MM.1S (cell line): ENCODE measurements around the gene SUCO.

ENCODE experiments used
- DNase-seq: peaks from one replicate; pipeline ENCODE4 v3.0.0-alpha.2; 2015
- H2AFZ ChIP-seq: fragments of 300-600 bp; sonication (generic); 2 replicates; pipeline ENCODE4 v1.6.0; 2016; ENCODE audit warnings: antibody characterized with exemption, low read length
- H3F3A ChIP-seq: fragments of 300-600 bp; sonication (generic); 2 replicates; pipeline ENCODE4 v1.6.1; 2016; ENCODE audit warnings: mild to moderate bottlenecking, antibody characterized with exemption, low read length, moderate library complexity, mixed read lengths; ENCODE audit not compliant: insufficient read depth
- H3K27ac ChIP-seq: fragments of 300-600 bp; sonication (generic); 2 replicates; pipeline ENCODE4 v1.5.1; 2016; ENCODE audit warnings: mild to moderate bottlenecking, low read length
- H3K27me3 ChIP-seq: fragments of 300-600 bp; sonication (generic); replicated peaks from 2 replicates; pipeline ENCODE4 v1.6.0; 2016; ENCODE audit warnings: low read length; ENCODE audit not compliant: insufficient read depth
- H3K36me3 ChIP-seq: fragments of 300-600 bp; sonication (generic); replicated peaks from 2 replicates; pipeline ENCODE4 v1.6.1; 2016; ENCODE audit warnings: mild to moderate bottlenecking, low read length, mixed read lengths; ENCODE audit not compliant: insufficient read depth
- H3K4me1 ChIP-seq: fragments of 300-600 bp; sonication (generic); 2 replicates; pipeline ENCODE4 v1.6.1; 2016; ENCODE audit warnings: low read length, mixed read lengths
- H3K4me2 ChIP-seq: fragments of 300-600 bp; sonication (generic); 2 replicates; pipeline ENCODE4 v1.6.0; 2016; ENCODE audit warnings: low read depth, low read length
- H3K4me3 ChIP-seq: fragments of 300-600 bp; sonication (generic); 2 replicates; pipeline ENCODE4 v1.5.1; 2016; ENCODE audit warnings: low read length, mixed read lengths
- H3K79me2 ChIP-seq: fragments of 300-600 bp; sonication (generic); 2 replicates; pipeline ENCODE4 v1.6.1; 2016; ENCODE audit warnings: mixed run types, low read length, mixed read lengths
- H3K9ac ChIP-seq: fragments of 300-600 bp; sonication (generic); 2 replicates; pipeline ENCODE4 v1.6.1; 2016; ENCODE audit warnings: low read length, mixed read lengths
- H3K9me2 ChIP-seq: fragments of 300-600 bp; sonication (generic); replicated peaks from 2 replicates; pipeline ENCODE4 v1.6.1; 2016; ENCODE audit warnings: mild to moderate bottlenecking, low read length, mixed read lengths; ENCODE audit not compliant: insufficient read depth
- H3K9me3 ChIP-seq: fragments of 300-600 bp; sonication (generic); replicated peaks from 2 replicates; pipeline ENCODE4 v1.6.1; 2016; ENCODE audit warnings: mild to moderate bottlenecking, low read length, mixed read lengths; ENCODE audit not compliant: insufficient read depth
- H4K20me1 ChIP-seq: fragments of 300-600 bp; sonication (generic); 2 replicates; pipeline ENCODE4 v1.6.1; 2016; ENCODE audit warnings: mild to moderate bottlenecking, low read length, moderate library complexity, mixed read lengths; ENCODE audit not compliant: insufficient read depth
- CTCF ChIP-seq: fragments of 300-600 bp; sonication (generic); IDR thresholded peaks from 2 replicates; pipeline ENCODE4 v1.5.1; 2016; ENCODE audit warnings: antibody characterized with exemption, low read length, mixed read lengths
- EZH2 ChIP-seq: fragments of 300-600 bp; sonication (generic); optimal IDR thresholded peaks from 2 replicates; pipeline ENCODE3; 2017; ENCODE audit warnings: low read depth, mild to moderate bottlenecking, antibody characterized with exemption, low read length, mixed read lengths
- EZH2phosphoT487 ChIP-seq: fragments of 300-600 bp; sonication (generic); IDR thresholded peaks from 2 replicates; pipeline ENCODE4 v1.6.1; 2018; ENCODE audit warnings: antibody characterized with exemption, low read length

The SUCO gene

DNA sequence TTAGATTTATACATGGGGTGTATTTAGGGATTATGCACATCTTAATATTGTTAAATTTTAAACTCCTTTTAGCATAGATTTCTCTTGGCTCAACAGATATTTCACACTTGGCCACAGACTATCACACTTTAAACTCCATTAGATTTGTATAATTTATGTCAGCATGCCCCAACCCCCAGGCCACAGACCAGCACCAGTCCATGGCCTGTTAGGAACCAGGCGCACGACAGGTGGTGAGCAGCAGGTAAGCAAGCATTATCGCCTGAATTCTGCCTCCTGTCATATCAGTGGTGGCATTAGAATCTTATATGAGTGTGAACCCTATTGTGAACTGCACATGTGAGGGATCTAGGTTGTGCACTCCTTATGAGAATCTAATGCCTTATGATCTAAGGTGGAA lies 34.8 kb downstream of the SUCO start:
- H3F3A ChIP-seq, result no peaks in the 10 kb centered on the region
- no peaks in the 10 kb centered on the region; the same call in 1 of the 2 replicates for H3K36me3 ChIP-seq
- no peak for DNase-seq
- no peaks in the 10 kb centered on the region for H3K9me3 ChIP-seq
- no peak overlapping the region for H3K4me2 ChIP-seq
- no peak overlapping the region for H3K4me3 ChIP-seq
- H2AFZ ChIP-seq, result no peak overlapping the region
- no peaks in the 10 kb centered on the region for H3K9me2 ChIP-seq
- H3K27ac ChIP-seq, result no peak overlapping the region
- no peaks in the 10 kb centered on the region for H3K27me3 ChIP-seq
- H3K4me1 ChIP-seq, result no peaks in the 10 kb centered on the region
- no peaks in the 10 kb centered on the region for H3K79me2 ChIP-seq
- TF ChIP-seq EZH2phosphoT487 (no peak), CTCF (no peak), EZH2 (no peak)
- no peaks in the 10 kb centered on the region for H4K20me1 ChIP-seq
- H3K9ac ChIP-seq, result no peak overlapping the region

DNA sequence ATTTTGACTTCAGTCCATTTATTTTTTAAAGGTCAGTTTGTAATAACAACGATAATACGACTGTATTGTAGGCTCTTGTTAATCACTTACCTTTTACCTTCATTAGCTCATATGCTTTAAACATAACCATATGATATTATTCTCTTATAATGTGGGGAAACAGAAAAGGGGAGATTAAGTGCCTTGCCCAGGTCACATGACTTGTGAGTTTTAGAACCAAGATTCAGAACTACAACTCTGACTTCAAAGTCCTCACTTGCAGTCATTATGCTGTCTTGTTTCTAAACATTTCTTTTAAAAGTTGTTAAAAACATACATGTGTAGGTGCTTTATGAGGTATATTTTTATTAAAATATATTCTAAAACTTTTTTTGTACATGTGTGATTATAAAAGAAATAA lies 41.1 kb downstream of the SUCO start:
- TF ChIP-seq CTCF (no peak), EZH2phosphoT487 (no peak), EZH2 (no peak)
- Histone ChIP-seq H3K9me3 (no peaks in the 10 kb centered on the region), H3K27ac (no peak overlapping the region), H3K9me2 (no peaks in the 10 kb centered on the region), H4K20me1 (no peaks in the 10 kb centered on the region), H3K4me2 (no peak overlapping the region), H3K9ac (no peak overlapping the region), H3K27me3 (no peaks in the 10 kb centered on the region), H3K79me2 (no peaks in the 10 kb centered on the region), H3K4me3 (no peak overlapping the region), H2AFZ (no peak overlapping the region), H3K4me1 (no peaks in the 10 kb centered on the region), H3F3A (no peaks in the 10 kb centered on the region), H3K36me3 (no peaks in the 10 kb centered on the region; the same call in 1 of the 2 replicates)
- DNase-seq, result no peak

DNA sequence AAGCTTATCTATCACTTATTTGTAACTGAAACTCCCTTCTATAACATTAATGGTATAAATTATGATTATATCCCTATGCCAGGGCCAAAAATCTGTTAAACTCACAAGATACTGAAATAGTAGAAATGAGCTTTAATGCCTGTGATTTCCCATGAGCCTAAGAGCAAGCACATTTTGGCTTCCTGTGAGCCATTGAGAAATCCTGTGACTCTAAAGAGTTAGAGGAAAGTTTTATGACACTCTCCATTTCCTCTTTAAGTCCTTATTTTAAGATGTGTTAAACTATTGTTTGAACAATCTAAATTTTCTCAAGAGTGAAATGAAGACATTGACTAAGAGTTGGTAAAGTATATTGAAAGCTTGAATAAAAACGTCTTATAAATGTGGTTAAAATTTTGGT lies 45.6 kb downstream of the SUCO start:
- no peak overlapping the region for H3K27ac ChIP-seq
- no peak overlapping the region for H2AFZ ChIP-seq
- H3K4me2 ChIP-seq, result no peak overlapping the region
- TF ChIP-seq CTCF (no peak), EZH2 (no peak), EZH2phosphoT487 (no peak)
- no peaks in the 10 kb centered on the region; the same call in 1 of the 2 replicates for H3K36me3 ChIP-seq
- no peaks in the 10 kb centered on the region for H3K79me2 ChIP-seq
- H3F3A ChIP-seq, result no peaks in the 10 kb centered on the region
- H3K4me3 ChIP-seq, result no peak overlapping the region
- H4K20me1 ChIP-seq, result no peaks in the 10 kb centered on the region
- no peak overlapping the region for H3K9ac ChIP-seq
- no peaks in the 10 kb centered on the region for H3K9me3 ChIP-seq
- no peaks in the 10 kb centered on the region for H3K27me3 ChIP-seq
- no peaks in the 10 kb centered on the region for H3K4me1 ChIP-seq
- no peaks in the 10 kb centered on the region for H3K9me2 ChIP-seq
- no peak for DNase-seq
